Hepatocyte (in vitro differentiated cells): ENCODE measurements around the gene MKRN2. TPM values are rescaled to one million over a fixed set of nuclear protein-coding genes. Genes with fewer than 3 reads are reported as not detected.

Experiments
- DNase-seq: peaks from one replicate; pipeline ENCODE4 v3.0.0-alpha.2; 2016; ENCODE audit warnings: low spot score
- H2AFZ ChIP-seq: fragments of 200-600 bp; sonication (generic); 2 replicates; pipeline ENCODE4 v1.6.0; 2016; ENCODE audit warnings: antibody characterized with exemption, mild to moderate bottlenecking
- H3K27ac ChIP-seq: fragments of 200-600 bp; sonication (generic); 2 replicates; pipeline ENCODE4 v1.5.1; 2016; ENCODE audit warnings: mild to moderate bottlenecking
- H3K27me3 ChIP-seq: fragments of 200-600 bp; sonication (generic); 2 replicates; pipeline ENCODE4 v1.6.1; 2016
- H3K36me3 ChIP-seq: fragments of 200-600 bp; sonication (generic); replicated peaks from 2 replicates; pipeline ENCODE4 v1.5.1; 2016; ENCODE audit warnings: low read depth; ENCODE audit not compliant: insufficient read depth
- H3K4me1 ChIP-seq: fragments of 200-600 bp; sonication (generic); 2 replicates; pipeline ENCODE4 v1.5.1; 2016; ENCODE audit warnings: mild to moderate bottlenecking, moderate library complexity; ENCODE audit not compliant: insufficient read depth
- H3K4me2 ChIP-seq: fragments of 200-600 bp; sonication (generic); 2 replicates; pipeline ENCODE4 v1.6.0; 2016
- H3K4me3 ChIP-seq: fragments of 200-600 bp; sonication (generic); 2 replicates; pipeline ENCODE4 v1.5.1; 2016; ENCODE audit warnings: mild to moderate bottlenecking
- H3K79me2 ChIP-seq: fragments of 200-600 bp; sonication (generic); 2 replicates; pipeline ENCODE4 v1.6.0; 2017; ENCODE audit warnings: mild to moderate bottlenecking
- H3K9me2 ChIP-seq: fragments of 200-600 bp; sonication (generic); replicated peaks from 2 replicates; pipeline ENCODE4 v1.6.0; 2017; ENCODE audit warnings: mild to moderate bottlenecking; ENCODE audit not compliant: insufficient read depth
- H3K9me3 ChIP-seq: fragments of 200-600 bp; sonication (generic); 2 replicates; pipeline ENCODE4 v1.5.1; 2016; ENCODE audit warnings: low read depth, mild to moderate bottlenecking
- H4K20me1 ChIP-seq: fragments of 200-600 bp; sonication (generic); 2 replicates; pipeline ENCODE4 v1.6.0; 2016; ENCODE audit warnings: mild to moderate bottlenecking; ENCODE audit not compliant: insufficient read depth, poor library complexity, severe bottlenecking
- EZH2 ChIP-seq: fragments of 200-600 bp; sonication (generic); IDR thresholded peaks from 2 replicates; pipeline ENCODE4 v1.6.1; 2016; ENCODE audit warnings: antibody characterized with exemption, mild to moderate bottlenecking, borderline replicate concordance
- EZH2phosphoT487 ChIP-seq: fragments of 200-600 bp; sonication (generic); IDR thresholded peaks from one replicate; pipeline ENCODE4 v1.6.1; 2018; ENCODE audit warnings: antibody characterized with exemption, mild to moderate bottlenecking, low read depth, moderate library complexity; ENCODE audit not compliant: unreplicated experiment, severe bottlenecking
- WGBS: methylation state at CpG from one replicate; pipeline ENCODE4 v1.1.6; 2016; ENCODE audit warnings: low lambda C conversion rate; ENCODE audit errors: missing lambda C conversion rate; 5-methylcytosine and 5-hydroxymethylcytosine counted together
- polyA plus RNA-seq: library from polyadenylated mRNA; unstranded; fragments of >200 nt; fragmentation: Nextera tagmentation; extraction: Ambion mirVana; gene quantifications from 2 replicates; pipeline ENCODE4 v1.2.1, GENCODE V29; 2016
- total RNA-seq: library from RNA; depleted of rRNA; stranded (reverse); fragments of >200 nt; gene quantifications from 2 replicates; pipeline ENCODE4 v1.2.3, GENCODE V29; 2014
- TF ChIP-seq, protein P1 (sequence below): fragments of 200-600 bp; sonication (generic); IDR thresholded peaks from 2 replicates; pipeline ENCODE4 v1.5.1; 2016; ENCODE audit warnings: antibody characterized with exemption, mild to moderate bottlenecking; ENCODE audit not compliant: poor library complexity

Gene MKRN2
- total and polyA plus RNA-seq, 2 experiments from 2014 or later, result 22.6 to 30.1 TPM

DNA sequence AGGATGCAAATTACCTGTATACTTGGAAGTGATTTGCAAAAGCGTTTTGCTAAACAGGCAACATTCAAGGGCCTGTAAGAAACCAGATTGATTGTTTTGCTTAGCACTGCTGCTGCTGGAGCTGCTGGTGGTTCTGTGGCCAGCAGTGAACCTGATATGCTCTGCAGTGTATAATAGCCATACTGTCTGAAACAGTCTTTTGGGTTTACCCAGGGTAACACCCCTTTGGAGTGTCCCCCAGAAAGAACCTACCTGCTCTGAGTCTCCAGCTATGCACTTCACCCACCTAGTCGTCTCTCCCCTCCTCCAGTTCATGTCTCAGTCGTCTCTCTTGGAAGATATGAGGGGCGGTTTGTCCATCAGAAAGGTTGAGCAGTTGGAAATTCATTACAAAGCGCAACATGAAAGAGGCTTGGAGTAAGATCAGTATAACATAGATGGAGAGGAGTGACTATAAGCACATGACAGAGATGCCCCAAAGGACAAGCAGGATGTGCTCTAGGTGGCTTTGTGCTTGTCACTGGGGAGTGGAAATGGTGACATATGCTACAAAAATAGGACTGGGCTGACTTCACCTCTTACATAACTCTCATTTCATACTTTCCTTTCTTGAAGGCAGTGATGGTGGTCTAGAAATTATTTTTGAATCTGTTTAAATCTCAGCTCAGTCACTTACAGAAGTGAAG is 3.8 kb downstream of the MKRN2 start:
- no peaks in the 10 kb centered on the region for H3K9me2 ChIP-seq
- no peak overlapping the region for H2AFZ ChIP-seq
- H3K27ac ChIP-seq, result no peak overlapping the region
- no peak overlapping the region for H3K4me2 ChIP-seq
- DNase-seq, result no peak
- no peaks in the 10 kb centered on the region for H3K27me3 ChIP-seq
- peaks cover 52% of the 10 kb centered on the region for H4K20me1 ChIP-seq
- peaks cover 80% of the 10 kb centered on the region for H3K79me2 ChIP-seq
- no peaks in the 10 kb centered on the region for H3K36me3 ChIP-seq
- H3K9me3 ChIP-seq, result no peaks in the 10 kb centered on the region
- H3K4me1 ChIP-seq, result peaks cover 21% of the 10 kb centered on the region
- TF ChIP-seq EZH2, result no peak
- TF ChIP-seq, protein P1, sequence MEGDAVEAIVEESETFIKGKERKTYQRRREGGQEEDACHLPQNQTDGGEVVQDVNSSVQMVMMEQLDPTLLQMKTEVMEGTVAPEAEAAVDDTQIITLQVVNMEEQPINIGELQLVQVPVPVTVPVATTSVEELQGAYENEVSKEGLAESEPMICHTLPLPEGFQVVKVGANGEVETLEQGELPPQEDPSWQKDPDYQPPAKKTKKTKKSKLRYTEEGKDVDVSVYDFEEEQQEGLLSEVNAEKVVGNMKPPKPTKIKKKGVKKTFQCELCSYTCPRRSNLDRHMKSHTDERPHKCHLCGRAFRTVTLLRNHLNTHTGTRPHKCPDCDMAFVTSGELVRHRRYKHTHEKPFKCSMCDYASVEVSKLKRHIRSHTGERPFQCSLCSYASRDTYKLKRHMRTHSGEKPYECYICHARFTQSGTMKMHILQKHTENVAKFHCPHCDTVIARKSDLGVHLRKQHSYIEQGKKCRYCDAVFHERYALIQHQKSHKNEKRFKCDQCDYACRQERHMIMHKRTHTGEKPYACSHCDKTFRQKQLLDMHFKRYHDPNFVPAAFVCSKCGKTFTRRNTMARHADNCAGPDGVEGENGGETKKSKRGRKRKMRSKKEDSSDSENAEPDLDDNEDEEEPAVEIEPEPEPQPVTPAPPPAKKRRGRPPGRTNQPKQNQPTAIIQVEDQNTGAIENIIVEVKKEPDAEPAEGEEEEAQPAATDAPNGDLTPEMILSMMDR, result no peak
- no peak for TF ChIP-seq EZH2phosphoT487
- WGBS, result 85% methylated on average over 5 of the region's 5 CpGs
- no peak overlapping the region for H3K4me3 ChIP-seq

DNA sequence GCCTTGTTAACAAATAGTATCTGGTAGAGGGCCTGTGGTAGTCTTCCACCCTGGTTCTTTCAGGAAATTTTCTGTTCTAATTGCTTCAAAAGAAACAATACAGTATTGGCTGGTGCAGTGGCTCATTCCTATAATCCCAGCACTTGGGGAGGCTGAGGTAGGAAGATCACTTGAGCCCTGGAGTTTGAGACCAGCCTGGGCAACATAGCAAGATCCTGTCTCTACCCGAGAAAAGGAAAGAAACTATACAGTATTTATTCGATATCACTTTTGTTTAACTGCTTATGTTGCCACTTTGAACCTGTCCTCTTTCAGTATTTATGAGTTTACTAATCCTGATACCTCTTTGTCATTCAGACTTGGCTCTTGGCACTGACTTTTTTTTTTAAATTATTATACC is 4.5 kb downstream of the MKRN2 start:
- no peaks in the 10 kb centered on the region for H3K27me3 ChIP-seq
- TF ChIP-seq, protein P1, result no peak
- H3K4me1 ChIP-seq, result peaks cover 21% of the 10 kb centered on the region
- H3K4me2 ChIP-seq, result no peak overlapping the region
- no peaks in the 10 kb centered on the region for H3K36me3 ChIP-seq
- no peak overlapping the region for H3K27ac ChIP-seq
- no peaks in the 10 kb centered on the region for H3K9me3 ChIP-seq
- DNase-seq, result no peak
- H3K4me3 ChIP-seq, result no peak overlapping the region
- peaks cover 88% of the 10 kb centered on the region for H3K79me2 ChIP-seq
- H3K9me2 ChIP-seq, result no peaks in the 10 kb centered on the region
- H2AFZ ChIP-seq, result no peak overlapping the region
- WGBS, result 90% methylated on average over 2 of the region's 2 CpGs
- H4K20me1 ChIP-seq, result peaks cover 55% of the 10 kb centered on the region

DNA sequence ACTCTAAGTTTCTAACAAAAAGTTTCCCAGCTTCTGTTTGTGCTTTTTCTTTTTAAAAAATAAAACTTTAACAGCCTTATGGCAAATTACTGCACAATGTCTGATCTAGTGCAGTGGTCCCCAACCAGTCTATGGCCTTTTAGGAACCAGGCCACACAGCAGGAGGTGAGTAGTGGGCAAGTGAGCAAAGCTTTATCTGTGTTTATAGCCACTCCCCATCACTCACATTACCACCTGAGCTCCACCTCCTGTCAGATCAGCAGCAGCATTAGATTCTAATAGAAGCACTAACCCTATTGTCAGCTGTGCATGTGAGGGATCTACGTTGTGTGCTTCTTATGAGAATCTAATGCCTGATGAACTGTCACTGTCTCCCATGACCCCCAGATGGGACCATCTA is 5.6 kb downstream of the MKRN2 start:
- WGBS, result 55% methylated on average over 1 of the region's 1 CpG
- no peak overlapping the region for H3K4me2 ChIP-seq
- peaks cover 60% of the 10 kb centered on the region for H4K20me1 ChIP-seq
- H3K4me1 ChIP-seq, result peaks cover 21% of the 10 kb centered on the region
- no peaks in the 10 kb centered on the region for H3K9me3 ChIP-seq
- H3K9me2 ChIP-seq, result no peaks in the 10 kb centered on the region
- no peak overlapping the region for H2AFZ ChIP-seq
- H3K27me3 ChIP-seq, result no peaks in the 10 kb centered on the region
- no peak for DNase-seq
- H3K36me3 ChIP-seq, result no peaks in the 10 kb centered on the region
- peaks cover 97% of the 10 kb centered on the region for H3K79me2 ChIP-seq
- H3K4me3 ChIP-seq, result no peak overlapping the region
- H3K27ac ChIP-seq, result no peak overlapping the region
- TF ChIP-seq EZH2, result no peak
- TF ChIP-seq, protein P1, result no peak
- TF ChIP-seq EZH2phosphoT487, result no peak

DNA sequence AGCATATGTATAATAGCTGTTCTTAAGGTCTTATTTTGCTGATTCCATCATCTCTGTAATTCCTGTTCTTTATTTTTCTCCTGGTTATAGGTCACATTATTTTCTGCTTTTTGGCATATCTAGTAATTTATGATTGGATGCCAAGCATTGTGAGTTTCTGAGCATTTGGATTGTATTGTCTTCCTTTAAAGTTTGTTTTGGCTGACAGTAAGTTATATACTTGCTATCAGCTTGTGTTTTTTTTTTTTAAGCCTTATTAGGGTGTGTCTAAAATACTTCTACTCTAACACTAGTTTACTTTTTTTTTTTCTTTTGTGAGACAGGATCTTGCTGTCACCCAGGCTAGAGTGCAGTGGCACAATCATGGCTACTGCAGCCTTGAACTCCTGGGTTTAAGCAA is 10.1 kb downstream of the MKRN2 start:
- TF ChIP-seq EZH2 (no peak), EZH2phosphoT487 (no peak)
- TF ChIP-seq, protein P1, result no peak
- H3K4me2 ChIP-seq, result no peak overlapping the region
- H3K9me2 ChIP-seq, result no peaks in the 10 kb centered on the region
- no peak overlapping the region for H2AFZ ChIP-seq
- H3K4me3 ChIP-seq, result no peak overlapping the region
- no peak for DNase-seq
- no peaks in the 10 kb centered on the region for H3K36me3 ChIP-seq
- H4K20me1 ChIP-seq, result peaks cover 33% of the 10 kb centered on the region
- H3K27me3 ChIP-seq, result no peaks in the 10 kb centered on the region
- H3K27ac ChIP-seq, result no peak overlapping the region
- peaks cover 78% of the 10 kb centered on the region for H3K79me2 ChIP-seq
- no peaks in the 10 kb centered on the region for H3K4me1 ChIP-seq
- no peaks in the 10 kb centered on the region for H3K9me3 ChIP-seq
